Sigmoid colon (tissue), 4 donors: ENCODE results near the gene VIT.
"Not testable (repeated sequence)": the region's sequence is repeated elsewhere in the genome, so short reads cannot be mapped to it uniquely, and the experiment has no call there.

Source experiments
- EP300 ChIP-seq, 4 donors: sonication (generic); formaldehyde crosslinking; IDR thresholded peaks; one replicate each; pipeline ENCODE4 v1.6.1; 2017; ENCODE audit warnings: antibody characterized with exemption in 4 of 4
- POLR2A ChIP-seq, 2 donors: fragments of 450-650 bp; IDR thresholded peaks; one replicate each; pipeline ENCODE4 v1.6.1; 2016; ENCODE audit warnings: antibody characterized with exemption in 2 of 2, mild to moderate bottlenecking in 2 of 2, moderate library complexity in 2 of 2
- POLR2AphosphoS5 ChIP-seq, 4 donors: sonication (generic); formaldehyde crosslinking; IDR thresholded peaks; one replicate each; pipeline ENCODE4 v1.6.1; 2017; ENCODE audit warnings: antibody characterized with exemption in 4 of 4
- TF ChIP-seq, protein P1 (sequence below), 4 experiments: fragments of 450-650 bp in 3 of 4; fragments of 200-600 bp in 1 of 4; IDR thresholded peaks; one replicate each; pipeline ENCODE4 v1.5.1; 2016 to 2019; ENCODE audit warnings: antibody characterized with exemption in 4 of 4, mild to moderate bottlenecking in 3 of 4, moderate library complexity in 2 of 4

DNA sequence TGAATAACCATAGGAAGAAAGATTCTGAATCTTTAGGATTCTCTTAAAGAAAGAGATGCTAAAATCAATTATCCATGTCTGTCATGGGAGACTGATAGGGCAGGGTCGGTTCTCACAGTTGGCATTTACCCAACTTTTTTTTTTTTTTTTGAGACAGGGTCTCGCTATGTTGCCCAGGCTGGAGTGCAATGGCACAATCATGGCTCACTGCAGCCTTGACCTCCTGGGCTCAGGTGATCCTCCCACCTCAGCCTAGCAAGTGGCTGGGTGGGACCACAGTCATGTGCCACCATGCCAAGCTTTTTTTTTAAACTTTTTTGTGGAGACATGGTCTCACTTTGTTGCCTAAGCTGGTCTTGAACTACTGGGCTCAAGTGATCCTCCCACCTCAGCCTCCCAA, 128.2 kb downstream of the VIT start:
- TF ChIP-seq, protein P1, sequence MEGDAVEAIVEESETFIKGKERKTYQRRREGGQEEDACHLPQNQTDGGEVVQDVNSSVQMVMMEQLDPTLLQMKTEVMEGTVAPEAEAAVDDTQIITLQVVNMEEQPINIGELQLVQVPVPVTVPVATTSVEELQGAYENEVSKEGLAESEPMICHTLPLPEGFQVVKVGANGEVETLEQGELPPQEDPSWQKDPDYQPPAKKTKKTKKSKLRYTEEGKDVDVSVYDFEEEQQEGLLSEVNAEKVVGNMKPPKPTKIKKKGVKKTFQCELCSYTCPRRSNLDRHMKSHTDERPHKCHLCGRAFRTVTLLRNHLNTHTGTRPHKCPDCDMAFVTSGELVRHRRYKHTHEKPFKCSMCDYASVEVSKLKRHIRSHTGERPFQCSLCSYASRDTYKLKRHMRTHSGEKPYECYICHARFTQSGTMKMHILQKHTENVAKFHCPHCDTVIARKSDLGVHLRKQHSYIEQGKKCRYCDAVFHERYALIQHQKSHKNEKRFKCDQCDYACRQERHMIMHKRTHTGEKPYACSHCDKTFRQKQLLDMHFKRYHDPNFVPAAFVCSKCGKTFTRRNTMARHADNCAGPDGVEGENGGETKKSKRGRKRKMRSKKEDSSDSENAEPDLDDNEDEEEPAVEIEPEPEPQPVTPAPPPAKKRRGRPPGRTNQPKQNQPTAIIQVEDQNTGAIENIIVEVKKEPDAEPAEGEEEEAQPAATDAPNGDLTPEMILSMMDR (IDR thresholded peaks at IDR 0.05), result not testable (repeated sequence)
- TF ChIP-seq POLR2A, EP300, POLR2AphosphoS5 (IDR thresholded peaks at IDR 0.05): not testable (repeated sequence)
